H1 (cell line): ENCODE data around the gene WDR26. TPM values are rescaled to one million over a fixed set of nuclear protein-coding genes. Genes with fewer than 3 reads are reported as not detected.

Experiments used
- CTCF ChIA-PET: fragments of 300-600 bp; sonication (Branson Sonifier 250); formaldehyde crosslinking; loops from one replicate; lab custom pipeline; 2021; ENCODE audit not compliant: partially characterized antibody; lab: Charles Lee
- POLR2A ChIA-PET: fragments of 300-600 bp; sonication (Branson Sonifier 250); formaldehyde crosslinking; loops from one replicate; lab custom pipeline; 2021; ENCODE audit warnings: inconsistent platforms; ENCODE audit not compliant: partially characterized antibody; lab: Charles Lee
- DNase-seq, 2 experiments: peaks; one replicate each; pipeline versions ENCODE4 v3.0.0 to v3.0.0-alpha.2; 2010 to 2022; ENCODE audit warnings: low spot score in 2 of 2, low read depth in 1 of 2, mixed read lengths in 1 of 2
- FAIRE-seq: peaks from 2 replicates; lab custom pipeline; 2011; peaks lifted over from hg19 to GRCh38; lab: Jason Lieb, UNC
- H2AFZ ChIP-seq: 2 replicates; pipeline ENCODE4 v1.8.1; 2012; ENCODE audit warnings: low read length, inconsistent platforms
- H2AK5ac ChIP-seq: 2 replicates; pipeline ENCODE4 v1.6.1; 2013; ENCODE audit warnings: low read depth, low read length
- H2BK120ac ChIP-seq: replicated peaks from 2 replicates; pipeline ENCODE3; 2013; ENCODE audit warnings: low read depth, low read length, inconsistent platforms
- H2BK12ac ChIP-seq: 2 replicates; pipeline ENCODE4 v1.6.1; 2013; ENCODE audit warnings: low read depth, low read length
- H2BK15ac ChIP-seq: 2 replicates; pipeline ENCODE4 v1.6.1; 2013; ENCODE audit warnings: low read length
- H2BK20ac ChIP-seq: 2 replicates; pipeline ENCODE4 v1.6.1; 2013; ENCODE audit warnings: low read length
- H2BK5ac ChIP-seq: 2 replicates; pipeline ENCODE4 v1.6.1; 2013; ENCODE audit warnings: low read depth, low read length
- H3K14ac ChIP-seq: 2 replicates; pipeline ENCODE4 v1.6.1; 2013; ENCODE audit warnings: inconsistent platforms; ENCODE audit not compliant: insufficient read length
- H3K18ac ChIP-seq: 2 replicates; pipeline ENCODE4 v1.6.1; 2013; ENCODE audit warnings: low read length; ENCODE audit errors: extremely low read depth
- H3K23ac ChIP-seq: 2 replicates; pipeline ENCODE4 v1.6.1; 2013; ENCODE audit warnings: inconsistent platforms; ENCODE audit not compliant: insufficient read length
- H3K23me2 ChIP-seq: 2 replicates; pipeline ENCODE4 v1.6.1; 2013; ENCODE audit warnings: low read depth, low read length
- H3K27ac ChIP-seq: 2 replicates; pipeline ENCODE4 v1.6.1; 2011; ENCODE audit warnings: low read depth, low read length, inconsistent platforms
- H3K27me3 ChIP-seq, 4 experiments: replicated peaks in 1 of 4; 1 replicate in 1 of 4; 2 replicates in 3 of 4; pipeline versions ENCODE4 v1.6.1 to v1.8.1; 2011 to 2013; ENCODE audit warnings: low read length in 3 of 4, mild to moderate bottlenecking in 3 of 4, inconsistent platforms in 2 of 4, mixed read lengths in 2 of 4, moderate library complexity in 1 of 4; ENCODE audit not compliant: control insufficient read depth in 3 of 4, insufficient read depth in 3 of 4; ENCODE audit errors: extremely low read depth in 1 of 4
- H3K36me3 ChIP-seq, 4 experiments: 2 replicates each; pipeline versions ENCODE4 v1.6.1 to v1.8.1; 2011 to 2013; ENCODE audit warnings: mild to moderate bottlenecking in 4 of 4, low read length in 3 of 4, moderate library complexity in 2 of 4, control low read depth in 1 of 4, inconsistent platforms in 1 of 4; ENCODE audit not compliant: insufficient read depth in 4 of 4, control insufficient read depth in 2 of 4
- H3K4ac ChIP-seq: replicated peaks from 2 replicates; pipeline ENCODE3; 2013; ENCODE audit warnings: low read length, low read depth, mixed read lengths, inconsistent platforms; ENCODE audit not compliant: insufficient read length
- H3K4me1 ChIP-seq, 4 experiments: replicated peaks in 1 of 4; 1 replicate in 1 of 4; 2 replicates in 3 of 4; pipeline versions ENCODE4 v1.6.1 to v1.8.1; 2011 to 2013; ENCODE audit warnings: low read length in 3 of 4, inconsistent platforms in 2 of 4, mixed read lengths in 1 of 4; ENCODE audit not compliant: insufficient read depth in 4 of 4, control insufficient read depth in 3 of 4
- H3K4me2 ChIP-seq, 2 experiments: 2 replicates each; pipeline versions ENCODE4 v1.6.1 to v1.8.1; 2011 to 2013; ENCODE audit warnings: low read depth in 2 of 2, low read length in 2 of 2, control low read depth in 1 of 2, inconsistent platforms in 1 of 2, mild to moderate bottlenecking in 1 of 2; ENCODE audit not compliant: insufficient read depth in 1 of 2
- H3K4me3 ChIP-seq, 4 experiments: fragments of 200-600, 300-600 bp in 1 of 4; sonication (generic), shearing (Covaris generic), sonication (Bioruptor Twin) in 1 of 4; 2 replicates each; pipeline versions ENCODE4 v1.5.1 to v1.8.1; 2011 to 2016; ENCODE audit warnings: low read length in 4 of 4, low read depth in 3 of 4, control low read depth in 2 of 4, inconsistent platforms in 2 of 4, mild to moderate bottlenecking in 2 of 4, mixed read lengths in 1 of 4, moderate library complexity in 1 of 4; ENCODE audit not compliant: insufficient read depth in 2 of 4; ENCODE audit errors: extremely low read depth in 1 of 4
- H3K56ac ChIP-seq: replicated peaks from 2 replicates; pipeline ENCODE3; 2013; ENCODE audit warnings: low read depth, mild to moderate bottlenecking, mixed read lengths, low read length, inconsistent platforms; ENCODE audit not compliant: insufficient read length
- H3K79me1 ChIP-seq: 2 replicates; pipeline ENCODE4 v1.6.1; 2013; ENCODE audit warnings: low read depth, low read length, control low read depth
- H3K79me2 ChIP-seq, 2 experiments: 2 replicates each; pipeline versions ENCODE4 v1.6.1 to v1.8.1; 2012 to 2013; ENCODE audit warnings: low read length in 2 of 2, mild to moderate bottlenecking in 2 of 2, inconsistent platforms in 1 of 2; ENCODE audit not compliant: insufficient read depth in 2 of 2, control insufficient read depth in 1 of 2
- H3K9ac ChIP-seq, 4 experiments: replicated peaks in 1 of 4; 1 replicate in 1 of 4; 2 replicates in 3 of 4; pipeline versions ENCODE4 v1.6.1 to v1.8.1; 2011 to 2013; ENCODE audit warnings: low read depth in 3 of 4, low read length in 3 of 4, control low read depth in 2 of 4, mild to moderate bottlenecking in 2 of 4, moderate library complexity in 2 of 4, inconsistent platforms in 1 of 4; ENCODE audit errors: extremely low read depth in 1 of 4
- H3K9me3 ChIP-seq, 2 experiments: 2 replicates each; pipeline versions ENCODE4 v1.6.1 to v1.8.1; 2012 to 2013; ENCODE audit warnings: mild to moderate bottlenecking in 2 of 2, moderate library complexity in 2 of 2, control low read depth in 1 of 2, inconsistent platforms in 1 of 2, low read depth in 1 of 2, low read length in 1 of 2, mixed read lengths in 1 of 2; ENCODE audit not compliant: insufficient read depth in 2 of 2
- H4K20me1 ChIP-seq, 2 experiments: replicated peaks in 1 of 2; 2 replicates each; pipeline versions ENCODE3 to v1.8.1; 2011 to 2013; ENCODE audit warnings: inconsistent platforms in 2 of 2, low read length in 2 of 2, mild to moderate bottlenecking in 1 of 2; ENCODE audit not compliant: insufficient read depth in 2 of 2, control insufficient read depth in 1 of 2
- H4K5ac ChIP-seq: 2 replicates; pipeline ENCODE4 v1.6.1; 2013; ENCODE audit warnings: low read length, low read depth, mixed read lengths, inconsistent platforms; ENCODE audit not compliant: insufficient read length
- H4K8ac ChIP-seq: 2 replicates; pipeline ENCODE4 v1.8.0; 2013; ENCODE audit warnings: mild to moderate bottlenecking, moderate library complexity, low read length, inconsistent platforms; ENCODE audit not compliant: insufficient read depth; ENCODE audit errors: extremely low read depth
- H4K91ac ChIP-seq: replicated peaks from 2 replicates; pipeline ENCODE3; 2013; ENCODE audit warnings: low read length, mixed read lengths, inconsistent platforms; ENCODE audit not compliant: insufficient read length
- CBX8 ChIP-seq: fragments of 300-800, 300-1000 bp; sonication (generic); IDR thresholded peaks from 2 replicates; pipeline ENCODE4 v1.7.1; 2016; ENCODE audit warnings: low read depth, low read length, borderline replicate concordance
- CHD1 ChIP-seq: IDR thresholded peaks from 2 replicates; pipeline ENCODE4 v1.6.1; 2012; ENCODE audit warnings: low read depth, low read length, improper control_type of control experiment
- CHD2 ChIP-seq: IDR thresholded peaks from 2 replicates; pipeline ENCODE4 v1.6.1; 2012; ENCODE audit warnings: low read length, improper control_type of control experiment
- CREB1 ChIP-seq: IDR thresholded peaks from 2 replicates; pipeline ENCODE4 v1.6.1; 2012; ENCODE audit warnings: inconsistent platforms
- E2F6 ChIP-seq: IDR thresholded peaks from 2 replicates; pipeline ENCODE4 v1.6.1; 2012; ENCODE audit warnings: inconsistent platforms
- EGR1 ChIP-seq: IDR thresholded peaks from 2 replicates; pipeline ENCODE4 v1.6.1; 2011; ENCODE audit warnings: low read depth, low read length, borderline replicate concordance
- EP300 ChIP-seq, 2 experiments: IDR thresholded peaks; 1 replicate in 1 of 2; 2 replicates in 1 of 2; pipeline ENCODE4 v1.6.1; 2011 to 2012; ENCODE audit warnings: low read depth in 2 of 2, low read length in 2 of 2, mild to moderate bottlenecking in 2 of 2, borderline replicate concordance in 1 of 2, inconsistent platforms in 1 of 2, moderate library complexity in 1 of 2
- EZH2 ChIP-seq: fragments of 200-600 bp; sonication (generic); IDR thresholded peaks from 2 replicates; pipeline ENCODE4 v1.7.1; 2012; ENCODE audit warnings: low read depth, mild to moderate bottlenecking, moderate library complexity, low read length, inconsistent platforms; ENCODE audit not compliant: severe bottlenecking
- GABPA ChIP-seq: IDR thresholded peaks from 2 replicates; pipeline ENCODE4 v1.6.1; 2011; ENCODE audit warnings: mild to moderate bottlenecking, low read length, moderate library complexity, borderline replicate concordance; ENCODE audit not compliant: insufficient read depth
- HDAC2 ChIP-seq, 2 experiments: fragments of 300-600 bp in 1 of 2; sonication (generic) in 1 of 2; IDR thresholded peaks; 2 replicates each; pipeline ENCODE4 v1.6.1; 2011 to 2012; ENCODE audit warnings: low read depth in 2 of 2, low read length in 2 of 2, mild to moderate bottlenecking in 2 of 2, moderate library complexity in 2 of 2, borderline replicate concordance in 1 of 2, inconsistent platforms in 1 of 2
- KDM5A ChIP-seq: fragments of 200-600 bp; IDR thresholded peaks from 2 replicates; pipeline ENCODE4 v1.7.1; 2012; ENCODE audit warnings: mild to moderate bottlenecking, low read length, inconsistent platforms, mixed read lengths
- NRF1 ChIP-seq: IDR thresholded peaks from 2 replicates; pipeline ENCODE4 v1.6.1; 2011; ENCODE audit warnings: mild to moderate bottlenecking, low read depth, low read length, improper control_type of control experiment
- SP1 ChIP-seq: IDR thresholded peaks from 2 replicates; pipeline ENCODE4 v1.6.1; 2011; ENCODE audit warnings: low read depth, low read length
- WGBS, 2 experiments: shearing (Covaris generic) in 1 of 2; methylation state at CpG; one replicate each; pipeline versions ENCODE4 v1.1.6 to v1.1.7; 2013 to 2015; ENCODE audit warnings: low lambda C conversion rate in 2 of 2, mixed read lengths in 2 of 2, inconsistent platforms in 1 of 2, low coverage in 1 of 2, missing lambda C conversion rate in 1 of 2; ENCODE audit not compliant: insufficient replicate concordance in 2 of 2, insufficient coverage in 1 of 2, insufficient read length in 1 of 2; ENCODE audit errors: extremely low coverage in 1 of 2, missing lambda C conversion rate in 1 of 2; 5-methylcytosine and 5-hydroxymethylcytosine counted together
- polyA plus RNA-seq, 7 experiments: library from polyadenylated mRNA; depleted of rRNA in 3 of 7; stranded (reverse) in 5 of 7; unstranded in 2 of 7; fragments of >200 nt in 5 of 7; fragments of 200-250 nt in 2 of 7; gene quantifications; 1 replicate in 5 of 7; 2 replicates in 1 of 7; 4 replicates in 1 of 7; pipeline versions ENCODE4 v1.2.1 to v1.2.3, GENCODE V29; 2011 to 2013; ENCODE audit warnings: missing spikeins in 2 of 7, mixed read lengths in 2 of 7
- total RNA-seq: library from RNA; stranded (reverse); fragmentation: NEBNext Ultra II Directional; extraction: Animal tissue kit (Norgen Biotek cat#: 25700); gene quantifications from 2 replicates; pipeline ENCODE4 v1.2.1, GENCODE V29; 2021

The WDR26 gene
- total and polyA plus RNA-seq, 2 of the 8 experiments (the other 6 are each of a cell fraction or from before 2014, with no cell fraction given) = 18.0 to 72.5 TPM

- Histone ChIP-seq H3K79me1 (peaks cover 3% of the 10 kb centered on the region; the same call in 1 of the 2 replicates), H3K4me1 (peaks cover 0 to 10% (median 5%) of the 10 kb centered on the region in 4 experiments; a peak in 6 of 7 replicates), H4K20me1 (no peaks in the 10 kb centered on the region), H2AFZ (no peak overlapping the region), H2BK15ac (no peak overlapping the region), H2BK120ac (no peak overlapping the region), H3K56ac (no peak overlapping the region), H4K8ac (peak overlapping the region; percentile 42; the same call in 1 of the 2 replicates), H3K4ac (no peak overlapping the region), H3K79me2 (no peaks in the 10 kb centered on the region), H4K91ac (peak overlapping the region; percentile 25), H3K4me2 (peak overlapping the region in 1 of 2 experiments; percentile 29; a peak in 1 of 4 replicates), H4K5ac (no peak overlapping the region), H3K36me3 (no peaks in the 10 kb centered on the region), H3K9me3 (no peaks in the 10 kb centered on the region), H2BK12ac (no peak overlapping the region), H3K14ac (no peak overlapping the region), H2BK20ac (no peak overlapping the region), H3K27me3 (no peaks in the 10 kb centered on the region), H3K4me3 (no peak overlapping the region), H3K23ac (no peak overlapping the region), H3K9ac (no peak overlapping the region), H3K23me2 (peaks cover 2% of the 10 kb centered on the region; the same call in 1 of the 2 replicates), H3K27ac (0 out of 2 replicates have a peak overlapping the region, but pooled peaks have one; percentile 5), H2AK5ac (peak overlapping the region; percentile 75; the same call in 1 of the 2 replicates), H3K18ac (no peak overlapping the region), H2BK5ac (no peak overlapping the region)
- ChIA-PET CTCF (interaction anchor here (0.5 to 4.9 kb wide), 38 partner anchors 9 to 1320 kb away, joined by 3 to 38 read pairs (median 4); partner anchors contain the start of gene WDR26), POLR2A (interaction anchor here (0.7 to 2.7 kb wide), 8 partner anchors 9 to 69 kb away, joined by 3 to 11 read pairs (median 4); no protein-coding TSS in a partner anchor)
- FAIRE-seq (no peak), DNase-seq (no peak)
- 82% methylated on average over 7 of the region's 7 CpGs; no CpG with 5 or more reads in 1 of the 2 experiments for WGBS, 2 experiments
- TF ChIP-seq CHD1 = no peak
- TF ChIP-seq CHD2 = no peak
- no peak for TF ChIP-seq CREB1
- TF ChIP-seq KDM5A = no peak
- no peak for TF ChIP-seq CBX8
- no peak for TF ChIP-seq SP1
- no peak for TF ChIP-seq EGR1
- no peak for TF ChIP-seq EZH2
- TF ChIP-seq E2F6 = no peak
- no peak for TF ChIP-seq HDAC2 (IDR thresholded peaks at IDR 0.05; ENCODE audit: borderline replicate concordance in 1 of 2, low read depth in 2 of 2, low read length in 2 of 2)
- TF ChIP-seq NRF1 = no peak
- TF ChIP-seq EP300 (IDR thresholded peaks at IDR 0.05; ENCODE audit: borderline replicate concordance in 1 of 2, low read depth in 2 of 2, low read length in 2 of 2) = no peak
- TF ChIP-seq GABPA = no peak
Observed at GRCh38 chr1:224456637-224456953, 22.0 kb upstream of the WDR26 start.
